Astrocyte of the cerebellum (primary cell): Measurements from ENCODE around the gene CREM.

Experiments
- DNase-seq: peaks from one replicate; pipeline ENCODE4 v3.0.0-alpha.2; 2011; ENCODE audit warnings: low read depth
- H3K4me3 ChIP-seq: 2 replicates; pipeline ENCODE4 v1.5.1; 2011; ENCODE audit warnings: mild to moderate bottlenecking, low read depth, low read length, moderate library complexity
- CTCF ChIP-seq: IDR thresholded peaks from 2 replicates; pipeline ENCODE4 v1.5.1; 2012; ENCODE audit warnings: low read length, low read depth, moderate library complexity, mild to moderate bottlenecking; ENCODE audit errors: missing control alignments
- in situ Hi-C: cut with HindIII; loops from 2 replicates; pipeline ENCODE4 v1.10.0; 2017; ENCODE audit warnings: low sequenced_read_pairs

CREM gene

GRCh38 chr10:35166607-35167006, 40.0 kb downstream of the CREM start:
- TF ChIP-seq CTCF = no peak
- in situ Hi-C loops = no loop called here
- H3K4me3 ChIP-seq = no peak overlapping the region
- no peak for DNase-seq

DNA sequence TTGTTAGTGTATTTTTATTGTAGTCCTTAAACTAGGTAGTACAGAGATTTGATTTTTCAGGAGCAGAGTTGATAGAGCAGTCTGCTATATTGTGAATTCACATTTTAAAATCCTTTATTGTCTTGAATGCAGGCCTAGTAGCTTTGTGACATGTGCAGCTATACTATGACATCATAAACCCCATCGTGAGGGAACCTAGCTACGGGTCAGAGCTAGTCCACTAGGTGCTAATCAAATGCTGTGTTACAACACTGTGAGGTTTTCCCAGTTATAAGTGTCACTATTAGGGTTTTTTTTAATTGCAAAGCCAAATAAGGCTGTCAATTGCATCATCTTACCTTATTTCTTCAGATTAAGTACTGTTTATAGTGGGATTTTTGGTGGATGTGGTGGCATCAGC, 40.7 kb downstream of the CREM start:
- H3K4me3 ChIP-seq = no peak overlapping the region
- no peak for TF ChIP-seq CTCF
- DNase-seq = no peak
- in situ Hi-C loops = no loop called here

- no peak for TF ChIP-seq CTCF
- in situ Hi-C loops = loop anchor here (5.0 kb wide), 1 partner anchor 35 kb away; no protein-coding TSS in a partner anchor
- H3K4me3 ChIP-seq = no peak overlapping the region
- DNase-seq = no peak
Measured at GRCh38 chr10:35172146-35172545, 45.5 kb downstream of the CREM start.

GRCh38 chr10:35172574-35172973, 45.9 kb downstream of the CREM start:
- in situ Hi-C loops = loop anchor here (5.0 kb wide), 1 partner anchor 35 kb away; no protein-coding TSS in a partner anchor
- no peak overlapping the region for H3K4me3 ChIP-seq
- TF ChIP-seq CTCF = no peak
- DNase-seq = no peak

DNA sequence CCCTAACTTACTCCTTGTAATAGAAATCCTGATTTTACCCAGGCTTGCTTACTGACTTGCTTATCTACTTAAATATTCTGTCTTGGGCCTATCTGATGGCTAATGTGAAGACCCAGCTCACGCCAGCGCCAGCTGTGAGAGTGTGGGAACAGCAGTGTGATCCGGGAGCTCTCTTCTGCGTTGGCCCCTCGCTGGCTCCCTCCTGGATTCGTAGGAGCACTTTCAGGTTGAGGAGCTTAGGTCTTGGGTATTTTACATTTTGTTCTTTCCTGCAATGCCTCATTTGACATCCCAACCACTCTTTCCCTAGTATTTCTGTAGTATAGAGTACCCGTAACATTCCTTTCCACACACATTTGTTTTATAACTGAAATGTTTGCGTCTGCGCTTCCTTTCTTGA, 51.7 kb downstream of the CREM start:
- no peak overlapping the region for H3K4me3 ChIP-seq
- no peak for TF ChIP-seq CTCF
- in situ Hi-C loops = no loop called here
- DNase-seq = no peak

DNA sequence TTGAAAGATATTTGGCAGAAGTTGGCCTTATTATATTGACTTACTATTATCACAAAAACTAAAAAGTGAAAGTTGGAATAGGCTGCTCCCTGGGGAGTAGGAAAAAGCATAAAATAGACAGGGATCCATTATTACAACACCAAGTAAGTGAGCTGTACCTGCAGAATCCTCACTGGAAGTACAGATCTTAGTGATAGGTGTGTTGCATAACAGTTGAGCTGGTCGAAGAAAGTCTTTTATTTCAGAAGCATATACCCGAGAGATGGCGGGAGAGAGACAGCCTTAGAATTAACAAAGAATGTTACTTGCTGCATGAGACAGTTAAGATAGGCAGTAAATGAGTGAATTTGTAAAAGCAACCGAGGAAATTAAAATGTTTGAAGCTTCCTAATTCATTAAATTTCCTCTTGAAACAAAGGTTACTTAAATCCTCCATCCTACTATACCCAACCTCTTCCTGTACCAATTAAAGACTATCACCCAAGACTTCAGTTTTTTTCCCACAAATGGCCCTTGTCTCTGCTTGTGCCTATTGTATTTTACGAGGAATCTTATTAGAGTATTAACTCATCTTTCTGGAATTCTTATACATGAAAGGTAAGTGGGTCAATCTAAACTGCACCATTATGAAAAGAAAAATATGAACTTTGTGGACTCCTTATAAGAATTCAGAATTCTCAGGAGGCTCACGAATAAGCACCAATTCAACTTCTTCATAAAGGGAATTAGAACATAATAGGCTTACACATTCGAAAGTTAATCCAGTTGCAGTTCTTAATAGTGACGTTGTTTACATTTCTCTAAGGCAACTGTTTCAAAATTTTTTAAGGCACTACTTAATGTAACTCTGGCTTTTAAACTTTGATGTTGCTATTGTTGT, 56.2 kb downstream of the CREM start:
- no peak for DNase-seq
- in situ Hi-C loops = no loop called here
- H3K4me3 ChIP-seq = no peak overlapping the region
- TF ChIP-seq CTCF = no peak
